ENCODE data around the gene ZNF486.

DNA sequence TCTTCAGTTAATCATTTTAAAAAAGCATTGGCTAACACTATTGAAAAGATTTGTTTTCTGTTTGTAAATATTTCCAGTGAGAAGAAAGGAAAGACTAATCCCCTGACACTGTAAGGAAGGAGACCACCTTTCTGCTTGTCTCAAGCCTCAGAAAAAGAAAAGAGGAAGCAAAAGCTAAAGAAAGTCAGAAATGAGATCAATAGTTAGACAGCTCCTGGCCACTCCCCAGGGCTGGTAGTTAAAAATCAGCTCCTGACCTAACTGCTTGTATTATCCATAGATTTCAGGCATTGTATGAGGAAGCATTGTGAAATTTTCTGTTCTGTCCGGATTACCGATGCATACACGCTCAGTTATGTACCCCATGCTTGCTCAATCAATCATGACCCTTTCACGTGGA lies 76.6 kb downstream of the ZNF486 start:
- TF ChIP-seq POLR2AphosphoS5 (IDR thresholded peaks at IDR 0.05; ENCODE audit: borderline replicate concordance, low read depth, low read length) (no peak), EZH2 (IDR thresholded peaks at IDR 0.05) (no peak)
